Measurements from ENCODE around the gene TMEM244. TPM values are rescaled to one million over a fixed set of nuclear protein-coding genes. Genes with fewer than 3 reads are reported as not detected.

The TMEM244 gene
- total and polyA plus RNA-seq, 9 of the 15 experiments (the other 6 are each of a cell fraction or from before 2014, with no cell fraction given), result not detected

DNA sequence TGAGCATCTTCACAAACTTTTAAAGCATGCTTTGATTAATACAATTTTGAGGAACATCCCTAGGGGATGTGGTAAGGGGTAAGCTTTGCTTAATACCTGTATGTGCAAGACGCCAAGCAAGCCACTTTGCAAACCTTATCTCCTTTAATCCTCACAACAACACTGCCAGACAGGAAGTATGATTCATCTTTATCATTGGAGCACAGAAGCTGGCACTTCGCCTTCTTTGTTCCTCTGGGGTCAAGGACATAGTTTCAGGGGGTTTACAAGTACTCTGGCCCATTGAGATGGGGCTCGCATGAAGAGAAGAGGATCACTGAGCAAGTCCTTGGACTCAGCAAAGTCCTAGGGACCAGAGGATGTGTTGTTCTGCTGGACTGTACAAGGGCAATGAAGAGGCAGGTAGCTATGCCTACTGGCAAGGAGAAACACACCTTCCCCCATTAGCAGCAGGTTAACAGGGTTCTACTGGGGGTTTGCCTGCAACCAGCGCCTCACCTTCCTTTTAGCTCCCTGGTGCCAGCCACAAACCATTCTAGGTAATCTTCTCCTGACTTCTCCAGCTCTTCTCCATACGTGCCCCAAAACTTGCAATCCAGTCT lies 8.8 kb downstream of the TMEM244 start (continued):
- TF ChIP-seq BRF1 (IDR thresholded peaks at IDR 0.05; ENCODE audit: borderline replicate concordance, extremely low read depth, insufficient read length) (no peak), ZNF23 (CRISPR knock-in tag; IDR thresholded peaks at IDR 0.05) (no peak), FOXK1 (CRISPR knock-in tag; IDR thresholded peaks at IDR 0.05; ENCODE audit: borderline replicate concordance) (no peak), FOXJ3 (CRISPR knock-in tag; IDR thresholded peaks at IDR 0.05) (no peak), TCF7L2 (IDR thresholded peaks at IDR 0.05; ENCODE audit: low read depth, low read length) (no peak), ATF6 (CRISPR knock-in tag; IDR thresholded peaks at IDR 0.05) (no peak), HNRNPUL1 (IDR thresholded peaks at IDR 0.05; ENCODE audit: low read length) (no peak), YBX1 (IDR thresholded peaks at IDR 0.05) (no peak), GTF2A2 (tag; IDR thresholded peaks at IDR 0.05) (no peak), DLX4 (CRISPR knock-in tag; IDR thresholded peaks at IDR 0.05) (no peak), ZZZ3 (IDR thresholded peaks at IDR 0.05) (no peak), BRD4 (IDR thresholded peaks at IDR 0.05) (no peak), ZNF780A (CRISPR knock-in tag; IDR thresholded peaks at IDR 0.05) (no peak), CEBPB (tag; IDR thresholded peaks at IDR 0.05) (peak; percentile 67; the same call in 1 of the 2 replicates), RBM15 (IDR thresholded peaks at IDR 0.05; ENCODE audit: insufficient read depth, low read length) (no peak)
- TF ChIP-seq, protein P1, sequence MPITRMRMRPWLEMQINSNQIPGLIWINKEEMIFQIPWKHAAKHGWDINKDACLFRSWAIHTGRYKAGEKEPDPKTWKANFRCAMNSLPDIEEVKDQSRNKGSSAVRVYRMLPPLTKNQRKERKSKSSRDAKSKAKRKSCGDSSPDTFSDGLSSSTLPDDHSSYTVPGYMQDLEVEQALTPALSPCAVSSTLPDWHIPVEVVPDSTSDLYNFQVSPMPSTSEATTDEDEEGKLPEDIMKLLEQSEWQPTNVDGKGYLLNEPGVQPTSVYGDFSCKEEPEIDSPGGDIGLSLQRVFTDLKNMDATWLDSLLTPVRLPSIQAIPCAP (CRISPR knock-in tag; IDR thresholded peaks at IDR 0.05; ENCODE audit: borderline replicate concordance), result no peak
- TF ChIP-seq, protein P2, sequence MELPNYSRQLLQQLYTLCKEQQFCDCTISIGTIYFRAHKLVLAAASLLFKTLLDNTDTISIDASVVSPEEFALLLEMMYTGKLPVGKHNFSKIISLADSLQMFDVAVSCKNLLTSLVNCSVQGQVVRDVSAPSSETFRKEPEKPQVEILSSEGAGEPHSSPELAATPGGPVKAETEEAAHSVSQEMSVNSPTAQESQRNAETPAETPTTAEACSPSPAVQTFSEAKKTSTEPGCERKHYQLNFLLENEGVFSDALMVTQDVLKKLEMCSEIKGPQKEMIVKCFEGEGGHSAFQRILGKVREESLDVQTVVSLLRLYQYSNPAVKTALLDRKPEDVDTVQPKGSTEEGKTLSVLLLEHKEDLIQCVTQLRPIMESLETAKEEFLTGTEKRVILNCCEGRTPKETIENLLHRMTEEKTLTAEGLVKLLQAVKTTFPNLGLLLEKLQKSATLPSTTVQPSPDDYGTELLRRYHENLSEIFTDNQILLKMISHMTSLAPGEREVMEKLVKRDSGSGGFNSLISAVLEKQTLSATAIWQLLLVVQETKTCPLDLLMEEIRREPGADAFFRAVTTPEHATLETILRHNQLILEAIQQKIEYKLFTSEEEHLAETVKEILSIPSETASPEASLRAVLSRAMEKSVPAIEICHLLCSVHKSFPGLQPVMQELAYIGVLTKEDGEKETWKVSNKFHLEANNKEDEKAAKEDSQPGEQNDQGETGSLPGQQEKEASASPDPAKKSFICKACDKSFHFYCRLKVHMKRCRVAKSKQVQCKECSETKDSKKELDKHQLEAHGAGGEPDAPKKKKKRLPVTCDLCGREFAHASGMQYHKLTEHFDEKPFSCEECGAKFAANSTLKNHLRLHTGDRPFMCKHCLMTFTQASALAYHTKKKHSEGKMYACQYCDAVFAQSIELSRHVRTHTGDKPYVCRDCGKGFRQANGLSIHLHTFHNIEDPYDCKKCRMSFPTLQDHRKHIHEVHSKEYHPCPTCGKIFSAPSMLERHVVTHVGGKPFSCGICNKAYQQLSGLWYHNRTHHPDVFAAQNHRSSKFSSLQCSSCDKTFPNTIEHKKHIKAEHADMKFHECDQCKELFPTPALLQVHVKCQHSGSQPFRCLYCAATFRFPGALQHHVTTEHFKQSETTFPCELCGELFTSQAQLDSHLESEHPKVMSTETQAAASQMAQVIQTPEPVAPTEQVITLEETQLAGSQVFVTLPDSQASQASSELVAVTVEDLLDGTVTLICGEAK (IDR thresholded peaks at IDR 0.05), result no peak
- TF ChIP-seq, protein P2 (CRISPR knock-in tag; IDR thresholded peaks at IDR 0.05), result no peak

All from K562 (cell line).